GM12892 (cell line): ENCODE measurements around the gene NUP50.

Source experiments
- POLR2A ChIP-seq: IDR thresholded peaks from 2 replicates; pipeline ENCODE4 v1.6.1; 2011; ENCODE audit warnings: low read depth, low read length, control low read depth
- POLR2AphosphoS5 ChIP-seq: IDR thresholded peaks from 2 replicates; pipeline ENCODE4 v1.6.1; 2011; ENCODE audit warnings: low read depth, low read length, control low read depth
- TAF1 ChIP-seq: IDR thresholded peaks from 2 replicates; pipeline ENCODE4 v1.6.1; 2011; ENCODE audit warnings: low read depth, mild to moderate bottlenecking, control low read depth, low read length, borderline replicate concordance

DNA sequence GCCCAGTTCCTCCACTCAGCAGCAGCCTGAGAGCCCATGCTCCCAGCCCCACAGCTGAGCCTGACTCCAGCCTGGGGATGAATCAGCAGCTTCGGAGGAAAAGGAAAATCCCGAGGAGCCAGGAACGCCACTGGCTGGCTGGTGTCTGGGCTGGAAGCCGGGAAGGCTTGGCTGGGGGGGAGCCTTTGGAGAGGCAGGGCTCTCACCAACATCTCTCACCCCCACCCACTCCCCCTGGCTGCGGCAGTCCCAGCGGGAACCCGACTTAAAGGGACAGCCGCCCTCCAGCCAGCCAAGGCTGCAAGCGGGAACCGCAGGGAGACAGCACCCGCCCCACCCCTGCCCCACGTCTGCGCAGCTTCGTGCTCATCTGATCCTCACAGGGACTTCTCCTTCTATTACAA is 48.6 kb downstream of the NUP50 start:
- TF ChIP-seq POLR2AphosphoS5 (no peak), POLR2A (no peak), TAF1 (no peak)
